ENCODE results near the gene CRISPLD2. TPM values are rescaled to one million over a fixed set of nuclear protein-coding genes. Genes with fewer than 3 reads are reported as not detected.

The CRISPLD2 gene
- total and polyA plus RNA-seq, 4 donors: 3.4 to 15.8 (median 8.2) TPM

DNA sequence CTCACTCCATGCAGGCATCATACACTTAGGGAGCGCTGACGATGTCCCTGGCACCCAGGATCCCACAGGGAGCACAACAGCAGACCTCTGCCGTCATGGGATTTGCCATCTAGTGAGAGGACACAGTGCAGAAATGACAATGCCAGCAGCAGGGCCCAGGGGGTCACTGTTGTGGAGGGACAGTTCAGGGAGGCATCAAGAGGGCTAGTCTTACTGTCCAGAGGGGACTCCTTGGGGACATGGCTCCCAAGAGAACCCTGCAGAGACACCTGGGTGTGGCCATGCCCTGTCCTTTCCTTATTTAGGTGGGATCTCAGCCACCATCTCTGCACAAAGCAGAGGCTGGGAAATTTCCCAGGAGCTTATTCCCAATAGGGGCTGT lies 73.7 kb downstream of the CRISPLD2 start:
- no peaks in the 10 kb centered on the region for H3K27me3 ChIP-seq (ENCODE audit: control insufficient read depth, insufficient read depth, low read length)
- H3K4me1 ChIP-seq (ENCODE audit: control insufficient read depth, insufficient read depth, low read length): peaks cover 16% of the 10 kb centered on the region
- no peak overlapping the region for H3K27ac ChIP-seq (ENCODE audit: low read depth, low read length)
- no peak for DNase-seq (ENCODE audit: low read depth in 4 of 6, low spot score in 6 of 6)
- WGBS (ENCODE audit: insufficient coverage): 97% methylated on average over 3 of the region's 3 CpGs
- H3K9me3 ChIP-seq (ENCODE audit: control insufficient read depth, insufficient read depth, low read length): no peaks in the 10 kb centered on the region
- H3K36me3 ChIP-seq (ENCODE audit: control insufficient read depth, insufficient read depth, low read length): no peaks in the 10 kb centered on the region
- H3K4me3 ChIP-seq (ENCODE audit: low read depth, low read length): no peak overlapping the region

DNA sequence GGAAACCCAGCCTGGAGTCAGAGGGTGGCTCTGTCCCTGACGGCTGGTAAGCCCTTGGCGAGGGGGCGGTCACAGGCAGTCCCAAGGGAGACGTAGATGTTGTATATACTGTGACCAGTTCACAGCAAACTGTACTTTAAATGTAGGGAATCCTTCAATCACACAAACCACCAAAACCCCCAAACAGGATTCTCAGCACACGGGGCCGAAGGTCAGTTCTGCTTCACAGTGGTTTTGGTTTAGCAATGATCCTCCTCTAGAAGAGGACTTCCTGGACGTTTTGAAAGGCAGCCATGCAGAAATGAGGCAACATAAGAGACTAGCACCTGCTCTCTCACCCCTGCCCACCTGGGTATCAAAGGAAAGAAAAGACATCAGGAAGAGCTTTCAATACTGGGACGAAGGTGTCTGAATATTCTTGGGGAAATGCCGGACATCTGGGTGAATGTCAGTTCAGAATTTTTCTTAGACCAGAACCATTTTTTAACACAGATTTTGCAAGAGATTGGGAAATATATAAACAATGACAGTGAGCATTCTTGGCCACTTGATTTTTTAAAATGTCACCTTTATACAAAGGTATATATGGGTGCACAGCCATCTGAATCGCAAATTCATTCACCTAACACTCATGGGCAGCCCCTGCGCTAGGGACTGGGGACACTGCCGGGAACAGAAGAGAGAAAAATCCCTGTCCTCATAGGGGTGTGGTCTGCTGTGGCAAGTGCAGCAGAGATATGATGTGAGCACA lies 74.2 kb downstream of the CRISPLD2 start:
- no peak for DNase-seq (ENCODE audit: low read depth in 4 of 6, low spot score in 6 of 6)
- no peaks in the 10 kb centered on the region for H3K27me3 ChIP-seq (ENCODE audit: control insufficient read depth, insufficient read depth, low read length)
- H3K27ac ChIP-seq (ENCODE audit: low read depth, low read length): no peak overlapping the region
- peaks cover 16% of the 10 kb centered on the region for H3K4me1 ChIP-seq (ENCODE audit: control insufficient read depth, insufficient read depth, low read length)
- H3K36me3 ChIP-seq (ENCODE audit: control insufficient read depth, insufficient read depth, low read length): no peaks in the 10 kb centered on the region
- H3K9me3 ChIP-seq (ENCODE audit: control insufficient read depth, insufficient read depth, low read length): no peaks in the 10 kb centered on the region
- no CpG with 5 or more reads among the region's 12 CpGs for WGBS (ENCODE audit: insufficient coverage)
- H3K4me3 ChIP-seq (ENCODE audit: low read depth, low read length): no peak overlapping the region

DNA sequence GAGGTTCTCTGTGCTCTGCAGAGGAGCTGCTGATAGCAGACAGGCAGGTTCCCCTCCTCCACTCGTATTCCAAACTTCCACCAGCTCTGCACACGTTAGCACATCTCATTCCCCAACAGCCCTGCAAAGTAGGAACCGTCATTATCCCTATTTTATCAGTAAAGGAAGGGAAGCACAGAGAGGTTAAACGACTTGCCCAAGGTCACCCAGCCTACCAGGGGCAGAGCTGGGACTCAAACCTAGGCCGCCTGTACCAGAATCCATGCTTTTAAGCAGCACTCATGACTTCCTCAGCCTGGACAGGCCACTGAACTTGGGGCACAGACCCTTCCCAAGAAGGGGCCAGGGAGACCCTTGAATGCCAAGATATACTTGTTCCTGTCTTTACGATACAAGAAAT lies 75.2 kb downstream of the CRISPLD2 start:
- no peak for DNase-seq (ENCODE audit: low read depth in 4 of 6, low spot score in 6 of 6)
- no peak overlapping the region for H3K4me3 ChIP-seq (ENCODE audit: low read depth, low read length)
- peaks cover 16% of the 10 kb centered on the region for H3K4me1 ChIP-seq (ENCODE audit: control insufficient read depth, insufficient read depth, low read length)
- no peaks in the 10 kb centered on the region for H3K9me3 ChIP-seq (ENCODE audit: control insufficient read depth, insufficient read depth, low read length)
- no peak overlapping the region for H3K27ac ChIP-seq (ENCODE audit: low read depth, low read length)
- WGBS (ENCODE audit: insufficient coverage): 93% methylated on average over 3 of the region's 6 CpGs
- no peaks in the 10 kb centered on the region for H3K36me3 ChIP-seq (ENCODE audit: control insufficient read depth, insufficient read depth, low read length)
- no peaks in the 10 kb centered on the region for H3K27me3 ChIP-seq (ENCODE audit: control insufficient read depth, insufficient read depth, low read length)

DNA sequence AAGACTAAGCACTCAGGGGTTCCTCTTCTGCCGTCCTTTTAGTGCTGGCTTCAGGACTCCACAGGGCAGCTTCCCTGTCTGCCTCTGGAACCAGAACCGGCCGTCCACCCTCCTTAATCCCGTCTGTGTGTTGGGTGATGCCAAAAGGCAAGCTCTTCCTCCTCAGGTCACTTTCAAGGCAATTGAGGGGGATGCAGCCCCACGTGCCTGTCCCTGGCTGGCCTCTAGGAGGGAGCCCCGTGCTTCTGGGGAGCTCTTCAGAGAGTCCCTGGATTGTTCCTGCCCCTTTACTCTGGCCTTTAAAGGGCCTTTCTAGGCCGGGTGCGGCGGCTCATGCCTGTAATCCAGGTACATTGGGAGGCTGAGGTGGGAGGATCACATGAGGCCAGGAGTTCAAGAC lies 77.1 kb downstream of the CRISPLD2 start:
- DNase-seq (ENCODE audit: low read depth in 4 of 6, low spot score in 6 of 6): no peak
- WGBS (ENCODE audit: insufficient coverage): 73% methylated on average over 5 of the region's 9 CpGs
- Histone ChIP-seq H3K4me3 (ENCODE audit: low read depth, low read length) (no peak overlapping the region), H3K36me3 (ENCODE audit: control insufficient read depth, insufficient read depth, low read length) (no peaks in the 10 kb centered on the region), H3K27ac (ENCODE audit: low read depth, low read length) (no peak overlapping the region), H3K27me3 (ENCODE audit: control insufficient read depth, insufficient read depth, low read length) (no peaks in the 10 kb centered on the region), H3K9me3 (ENCODE audit: control insufficient read depth, insufficient read depth, low read length) (no peaks in the 10 kb centered on the region), H3K4me1 (ENCODE audit: control insufficient read depth, insufficient read depth, low read length) (peaks cover 5% of the 10 kb centered on the region)

DNA sequence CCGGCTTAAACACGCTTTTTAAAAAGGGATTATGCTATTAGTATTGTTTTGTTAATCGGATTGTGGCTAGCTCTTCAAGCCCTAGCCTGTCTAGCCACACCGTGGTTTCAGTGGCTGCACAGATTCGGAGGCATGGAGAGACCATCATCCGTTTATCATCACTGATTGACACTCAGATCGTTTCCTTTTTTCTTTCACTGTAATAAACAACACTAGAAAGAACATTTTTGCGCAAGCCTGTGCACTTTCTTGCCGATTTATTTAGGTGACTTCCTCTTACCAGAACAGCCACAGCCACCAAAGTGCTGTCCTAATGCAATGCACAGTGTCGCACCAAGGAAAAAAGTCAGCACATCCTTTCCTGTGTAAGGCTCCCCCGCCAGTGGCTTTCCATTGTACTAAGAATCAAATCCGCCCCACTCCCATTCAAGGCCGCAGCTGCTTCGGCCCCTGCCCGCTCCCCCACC lies 78.2 kb downstream of the CRISPLD2 start:
- no peak for DNase-seq (ENCODE audit: low read depth in 4 of 6, low spot score in 6 of 6)
- H3K36me3 ChIP-seq (ENCODE audit: control insufficient read depth, insufficient read depth, low read length): no peaks in the 10 kb centered on the region
- H3K27ac ChIP-seq (ENCODE audit: low read depth, low read length): no peak overlapping the region
- no peak overlapping the region for H3K4me3 ChIP-seq (ENCODE audit: low read depth, low read length)
- WGBS (ENCODE audit: insufficient coverage): 81% methylated on average over 13 of the region's 15 CpGs
- H3K9me3 ChIP-seq (ENCODE audit: control insufficient read depth, insufficient read depth, low read length): no peaks in the 10 kb centered on the region
- H3K4me1 ChIP-seq (ENCODE audit: control insufficient read depth, insufficient read depth, low read length): no peaks in the 10 kb centered on the region
- no peaks in the 10 kb centered on the region for H3K27me3 ChIP-seq (ENCODE audit: control insufficient read depth, insufficient read depth, low read length)

DNA sequence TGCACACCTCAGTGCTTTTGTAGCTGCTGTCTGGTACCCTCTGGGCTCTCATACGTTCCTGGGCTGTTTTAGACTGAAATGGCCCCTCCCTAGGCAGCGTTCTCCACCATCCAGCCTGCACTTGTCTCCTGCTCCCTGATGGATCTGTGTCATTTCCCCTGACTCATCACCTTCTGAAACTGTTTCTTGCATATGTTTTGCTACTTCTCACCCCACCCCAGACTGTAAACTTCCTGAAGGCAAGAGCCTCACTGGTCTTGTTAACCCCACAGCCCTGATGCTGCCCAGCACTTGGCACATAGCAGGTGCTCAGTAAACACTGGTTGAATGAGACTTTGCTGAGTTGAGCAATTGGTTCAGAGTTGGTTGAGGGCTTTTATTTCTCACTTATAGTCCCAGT lies 78.7 kb downstream of the CRISPLD2 start:
- 44% methylated on average over 2 of the region's 2 CpGs for WGBS (ENCODE audit: insufficient coverage)
- Histone ChIP-seq H3K27ac (ENCODE audit: low read depth, low read length) (no peak overlapping the region), H3K4me3 (ENCODE audit: low read depth, low read length) (no peak overlapping the region), H3K9me3 (ENCODE audit: control insufficient read depth, insufficient read depth, low read length) (no peaks in the 10 kb centered on the region), H3K36me3 (ENCODE audit: control insufficient read depth, insufficient read depth, low read length) (no peaks in the 10 kb centered on the region), H3K27me3 (ENCODE audit: control insufficient read depth, insufficient read depth, low read length) (no peaks in the 10 kb centered on the region), H3K4me1 (ENCODE audit: control insufficient read depth, insufficient read depth, low read length) (no peaks in the 10 kb centered on the region)
- DNase-seq (ENCODE audit: low read depth in 4 of 6, low spot score in 6 of 6): no peak

DNA sequence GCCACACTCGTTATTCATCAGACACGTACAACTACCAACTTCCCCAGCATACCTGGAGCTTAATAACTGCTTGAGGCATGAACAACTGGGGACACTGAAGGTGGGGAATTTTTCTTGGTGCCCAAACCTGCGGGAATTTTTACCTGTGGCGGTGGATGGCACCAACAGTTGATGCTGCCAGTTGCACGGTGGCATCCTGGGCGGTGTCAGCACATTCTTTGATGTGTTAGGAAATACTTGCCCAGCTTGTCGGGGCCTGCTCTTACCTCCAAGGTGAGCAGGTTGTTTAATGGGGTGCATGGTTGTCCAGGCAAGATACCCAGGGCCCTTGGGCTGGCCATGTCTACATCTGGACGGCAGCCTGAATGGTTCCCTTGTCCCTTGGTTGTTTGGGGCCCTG lies 79.6 kb downstream of the CRISPLD2 start:
- H3K27ac ChIP-seq (ENCODE audit: low read depth, low read length): no peak overlapping the region
- no peaks in the 10 kb centered on the region for H3K9me3 ChIP-seq (ENCODE audit: control insufficient read depth, insufficient read depth, low read length)
- no peaks in the 10 kb centered on the region for H3K27me3 ChIP-seq (ENCODE audit: control insufficient read depth, insufficient read depth, low read length)
- DNase-seq (ENCODE audit: low read depth in 4 of 6, low spot score in 6 of 6): no peak
- H3K4me3 ChIP-seq (ENCODE audit: low read depth, low read length): no peak overlapping the region
- H3K4me1 ChIP-seq (ENCODE audit: control insufficient read depth, insufficient read depth, low read length): no peaks in the 10 kb centered on the region
- WGBS (ENCODE audit: insufficient coverage): 86% methylated on average over 5 of the region's 8 CpGs
- H3K36me3 ChIP-seq (ENCODE audit: control insufficient read depth, insufficient read depth, low read length): no peaks in the 10 kb centered on the region

DNA sequence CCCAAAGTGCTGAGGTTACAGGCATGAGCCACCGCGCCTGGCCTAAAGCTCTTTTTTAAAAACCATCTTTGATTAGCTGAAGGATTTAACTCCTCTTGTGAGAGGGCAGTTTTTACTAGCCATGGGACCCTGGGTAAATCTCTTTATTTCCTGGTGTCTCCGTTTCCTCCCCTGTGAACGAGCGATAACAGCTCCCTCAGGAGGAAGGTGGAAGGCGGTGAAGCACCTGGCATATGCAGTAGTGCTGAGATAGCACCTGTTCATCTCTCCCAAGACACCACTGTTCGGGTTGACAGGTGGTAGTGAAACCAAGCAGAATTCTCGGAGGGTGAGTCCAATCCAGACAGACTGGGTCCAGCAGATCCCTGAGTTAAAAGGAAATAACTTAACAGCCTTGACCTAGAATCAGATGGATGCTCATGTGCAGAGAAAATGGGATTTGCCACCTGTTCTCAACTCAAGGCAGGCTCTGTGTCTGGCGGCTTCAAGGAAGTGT lies 86.2 kb downstream of the CRISPLD2 start:
- Histone ChIP-seq H3K27me3 (ENCODE audit: control insufficient read depth, insufficient read depth, low read length) (no peaks in the 10 kb centered on the region), H3K27ac (ENCODE audit: low read depth, low read length) (no peak overlapping the region), H3K4me3 (ENCODE audit: low read depth, low read length) (no peak overlapping the region), H3K4me1 (ENCODE audit: control insufficient read depth, insufficient read depth, low read length) (peaks cover 15% of the 10 kb centered on the region), H3K9me3 (ENCODE audit: control insufficient read depth, insufficient read depth, low read length) (no peaks in the 10 kb centered on the region), H3K36me3 (ENCODE audit: control insufficient read depth, insufficient read depth, low read length) (no peaks in the 10 kb centered on the region)
- no peak for DNase-seq (ENCODE audit: low read depth in 4 of 6, low spot score in 6 of 6)
- WGBS (ENCODE audit: insufficient coverage): 90% methylated on average over 4 of the region's 9 CpGs

DNA sequence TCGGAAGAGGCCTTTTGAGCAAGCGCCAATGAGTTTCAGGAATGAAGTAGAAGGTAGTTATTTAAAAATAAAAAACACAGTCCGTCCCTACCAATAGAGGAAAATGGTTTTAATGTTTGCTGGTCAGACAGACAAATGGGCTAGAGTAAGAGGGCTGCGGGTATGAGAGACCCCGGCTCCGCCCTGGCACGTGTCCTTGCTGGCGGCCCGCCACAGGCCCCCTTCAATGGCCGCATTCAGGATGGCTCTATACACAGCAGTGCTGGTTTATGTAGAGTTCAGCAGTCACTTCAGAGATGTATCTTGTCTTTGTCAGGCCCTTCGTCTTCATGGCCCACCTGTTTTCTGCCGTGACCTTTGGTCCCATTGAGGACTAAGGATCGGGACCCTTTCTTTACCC lies 87.3 kb downstream of the CRISPLD2 start:
- 34% methylated on average over 10 of the region's 13 CpGs for WGBS (ENCODE audit: insufficient coverage)
- Histone ChIP-seq H3K9me3 (ENCODE audit: control insufficient read depth, insufficient read depth, low read length) (no peaks in the 10 kb centered on the region), H3K36me3 (ENCODE audit: control insufficient read depth, insufficient read depth, low read length) (no peaks in the 10 kb centered on the region), H3K4me3 (ENCODE audit: low read depth, low read length) (no peak overlapping the region), H3K4me1 (ENCODE audit: control insufficient read depth, insufficient read depth, low read length) (peaks cover 15% of the 10 kb centered on the region), H3K27ac (ENCODE audit: low read depth, low read length) (no peak overlapping the region), H3K27me3 (ENCODE audit: control insufficient read depth, insufficient read depth, low read length) (no peaks in the 10 kb centered on the region)
- DNase-seq (ENCODE audit: low read depth in 4 of 6, low spot score in 6 of 6): peak in 2 of 6 donors; percentile 52 to 55

DNA sequence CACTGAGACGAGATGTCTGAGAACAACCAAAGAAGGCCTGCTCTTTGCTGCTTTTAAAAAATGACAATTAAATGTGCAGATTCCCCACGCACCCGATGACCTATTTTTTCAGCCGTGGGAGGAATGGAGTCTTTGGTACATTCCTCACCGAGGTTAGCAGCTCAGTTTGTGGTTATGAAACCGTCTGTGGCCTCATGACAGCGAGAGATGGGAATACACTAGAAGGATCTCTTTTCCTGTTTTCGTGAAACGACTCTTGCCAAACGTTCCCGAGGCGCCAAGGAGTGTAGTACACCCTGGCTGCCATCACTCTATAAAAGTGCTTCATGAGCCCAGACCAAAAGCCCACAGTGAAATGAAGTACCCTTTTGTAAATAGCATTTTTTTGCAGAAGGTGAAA lies 87.8 kb downstream of the CRISPLD2 start:
- Histone ChIP-seq H3K9me3 (ENCODE audit: control insufficient read depth, insufficient read depth, low read length) (no peaks in the 10 kb centered on the region), H3K27me3 (ENCODE audit: control insufficient read depth, insufficient read depth, low read length) (no peaks in the 10 kb centered on the region), H3K27ac (ENCODE audit: low read depth, low read length) (no peak overlapping the region), H3K36me3 (ENCODE audit: control insufficient read depth, insufficient read depth, low read length) (no peaks in the 10 kb centered on the region), H3K4me3 (ENCODE audit: low read depth, low read length) (no peak overlapping the region), H3K4me1 (ENCODE audit: control insufficient read depth, insufficient read depth, low read length) (peaks cover 15% of the 10 kb centered on the region)
- 66% methylated on average over 9 of the region's 12 CpGs for WGBS (ENCODE audit: insufficient coverage)
- DNase-seq (ENCODE audit: low read depth in 4 of 6, low spot score in 6 of 6): no peak
